Measurements from ENCODE around the gene APEH.

Gene APEH

DNA sequence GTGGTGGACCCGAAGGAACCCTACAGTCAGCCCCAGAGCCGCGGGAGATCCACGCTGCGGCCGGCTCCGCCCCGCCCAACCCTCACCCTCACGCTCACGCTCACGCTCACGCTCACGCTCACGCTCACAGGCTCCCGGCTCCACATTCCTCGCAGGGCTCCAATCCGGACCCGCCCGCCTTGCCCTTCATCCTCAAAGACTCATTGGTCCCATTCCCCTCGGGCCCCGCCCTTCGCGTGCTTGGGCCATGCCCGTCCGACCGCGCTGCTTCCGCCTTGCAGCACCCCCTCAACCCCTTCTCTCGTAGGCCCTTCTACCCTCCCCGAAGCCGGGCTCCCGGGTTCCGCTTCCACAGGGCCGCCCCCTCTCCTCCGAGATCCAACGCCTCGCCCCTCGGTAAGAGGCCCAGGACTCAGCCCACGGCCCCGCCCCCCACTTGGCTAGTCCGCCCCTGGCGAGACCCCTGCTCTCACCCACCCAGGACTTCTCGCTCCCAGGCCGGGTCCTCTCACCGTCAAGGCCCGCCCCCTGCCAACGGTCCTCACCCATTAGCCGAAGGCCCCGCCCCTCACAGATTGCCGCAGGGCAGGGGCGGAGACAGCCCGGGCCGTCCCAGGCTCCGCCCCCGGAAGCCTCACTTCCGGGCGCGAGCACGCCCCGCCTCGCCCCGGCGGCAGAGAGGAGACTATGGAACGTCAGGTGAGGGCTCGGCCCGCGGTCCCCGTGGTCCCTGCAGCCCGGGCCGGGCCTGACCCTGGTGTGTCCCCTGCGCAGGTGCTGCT, at the start of gene APEH:
TSS of gene APEH (plus strand) at position 637 of the 782 bp plus-strand sequence. CDS start at position 688, 51 bp downstream.
- DNase-seq (ENCODE audit: low read depth in 2 of 3, low spot score in 1 of 3), result peak; percentile 96 to 99 (median 99)

DNA sequence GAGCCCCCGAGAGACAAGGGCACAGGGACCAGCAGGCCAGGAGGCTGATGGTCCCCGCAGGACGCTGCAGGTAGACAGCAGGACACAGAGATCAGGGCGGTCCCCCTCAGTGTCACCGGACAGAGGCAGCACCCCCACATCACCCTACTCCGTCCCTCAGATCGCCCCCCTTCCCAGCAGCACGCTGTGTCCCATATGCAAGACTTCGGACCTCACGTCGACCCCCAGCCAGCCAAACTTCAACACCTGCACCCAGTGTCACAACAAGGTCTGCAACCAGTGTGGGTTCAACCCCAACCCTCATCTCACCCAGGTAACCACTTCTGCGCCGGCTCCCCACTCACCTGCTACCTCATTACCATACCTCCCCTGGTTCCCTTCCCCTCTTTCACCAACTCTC, 49.1 kb upstream of the APEH start:
- DNase-seq (ENCODE audit: low read depth in 2 of 3, low spot score in 1 of 3), result no peak

DNA sequence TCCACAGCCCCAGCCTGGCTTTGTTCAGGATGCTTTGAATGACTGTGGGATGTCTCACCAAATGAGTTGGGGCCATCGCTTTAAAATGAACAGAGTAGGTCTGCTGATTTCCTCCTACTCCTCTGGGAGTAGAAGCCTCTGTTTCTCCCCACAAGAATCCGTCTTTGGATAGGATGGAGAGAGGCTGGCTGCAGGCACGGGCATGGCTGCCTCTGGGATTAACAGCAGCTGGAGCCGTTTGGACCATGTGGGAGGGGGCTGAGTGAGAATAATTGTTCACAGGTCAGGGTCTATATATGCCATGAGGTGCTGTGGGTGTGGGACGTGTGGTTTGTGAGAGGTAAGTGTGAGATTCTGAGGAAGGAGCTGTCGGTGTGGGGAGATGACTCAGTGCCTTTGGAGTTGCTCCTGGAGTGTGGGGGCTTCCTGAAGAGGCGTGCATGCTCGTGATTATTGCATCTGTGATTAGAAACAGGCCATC, 48.0 kb upstream of the APEH start:
- DNase-seq (ENCODE audit: low read depth in 2 of 3, low spot score in 1 of 3), result no peak

GRCh38 chr3:49626796-49627195, 47.4 kb upstream of the APEH start:
- no peak for DNase-seq (ENCODE audit: low read depth in 2 of 3, low spot score in 1 of 3)

DNA sequence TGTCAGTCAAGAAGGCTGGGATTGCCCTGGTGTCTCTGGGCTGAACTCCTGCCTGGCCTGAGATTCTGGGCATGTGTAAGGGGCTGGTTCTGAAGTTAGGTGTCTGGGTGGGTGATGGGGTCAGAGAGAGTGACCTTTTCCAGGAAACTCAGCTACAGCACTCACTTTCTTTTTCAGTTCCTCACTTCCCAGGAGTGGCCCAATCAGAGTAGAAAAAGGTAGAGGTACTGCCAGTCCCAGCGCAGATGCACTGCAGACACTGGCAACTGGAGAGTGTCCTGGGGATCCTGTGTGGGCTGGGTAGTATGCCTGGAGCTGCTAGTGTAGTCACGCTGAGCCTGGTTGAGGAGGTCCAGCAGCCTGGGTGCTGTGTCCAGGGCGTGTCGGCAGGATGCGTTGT, 46.5 kb upstream of the APEH start:
- DNase-seq (ENCODE audit: low read depth in 2 of 3, low spot score in 1 of 3), result no peak

DNA sequence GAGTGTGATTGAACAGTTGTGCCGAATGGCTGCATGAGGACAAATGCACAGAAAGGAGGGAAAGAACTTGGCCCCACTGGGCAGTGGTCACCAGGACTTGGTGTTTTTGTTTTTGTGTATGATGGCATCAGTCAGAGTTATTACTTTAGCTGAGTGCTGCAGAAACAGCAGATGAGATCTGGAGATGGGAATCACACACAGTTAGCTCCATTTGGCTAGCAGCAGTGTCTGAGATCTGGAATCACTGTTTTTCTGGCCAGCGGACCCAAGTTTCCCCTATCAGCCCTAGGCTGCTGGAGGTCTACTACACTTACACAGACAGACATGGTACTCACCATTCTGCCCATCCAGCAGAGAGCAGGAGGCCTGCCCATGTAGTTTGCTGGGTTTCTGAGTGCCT, 45.9 kb upstream of the APEH start:
- DNase-seq (ENCODE audit: low read depth in 2 of 3, low spot score in 1 of 3), result no peak

GRCh38 chr3:49629451-49629850, 44.7 kb upstream of the APEH start:
- DNase-seq (ENCODE audit: low read depth in 2 of 3, low spot score in 1 of 3), result no peak

GRCh38 chr3:49629866-49630265, 44.3 kb upstream of the APEH start:
- DNase-seq (ENCODE audit: low read depth in 2 of 3, low spot score in 1 of 3), result no peak

DNA sequence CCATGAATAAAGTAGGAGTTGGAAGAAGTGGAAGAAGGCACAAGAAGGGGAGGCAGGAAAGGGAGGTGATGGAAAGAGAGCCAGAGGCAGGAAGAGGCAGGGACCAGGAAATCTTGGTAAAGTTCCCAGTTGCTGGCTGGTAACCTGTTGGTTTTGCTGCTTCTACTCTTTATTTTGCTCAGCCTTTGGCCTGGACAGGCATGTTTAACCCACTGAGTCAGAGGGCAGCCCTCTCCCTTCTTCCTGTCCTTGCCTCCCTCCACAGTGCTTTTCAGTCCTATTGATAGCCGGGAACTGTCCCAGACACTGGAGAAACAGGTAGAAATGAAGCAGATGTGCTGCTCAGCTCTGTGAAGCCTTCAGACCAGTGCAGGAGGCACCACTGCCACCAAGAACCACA, 43.4 kb upstream of the APEH start:
- no peak for DNase-seq (ENCODE audit: low read depth in 2 of 3, low spot score in 1 of 3)

GRCh38 chr3:49634736-49635135, 39.4 kb upstream of the APEH start:
- no peak for DNase-seq (ENCODE audit: low read depth in 2 of 3, low spot score in 1 of 3)

- DNase-seq (ENCODE audit: low read depth in 2 of 3, low spot score in 1 of 3), result no peak
Observed at GRCh38 chr3:49636883-49637609, 37.1 kb upstream of the APEH start.

DNA sequence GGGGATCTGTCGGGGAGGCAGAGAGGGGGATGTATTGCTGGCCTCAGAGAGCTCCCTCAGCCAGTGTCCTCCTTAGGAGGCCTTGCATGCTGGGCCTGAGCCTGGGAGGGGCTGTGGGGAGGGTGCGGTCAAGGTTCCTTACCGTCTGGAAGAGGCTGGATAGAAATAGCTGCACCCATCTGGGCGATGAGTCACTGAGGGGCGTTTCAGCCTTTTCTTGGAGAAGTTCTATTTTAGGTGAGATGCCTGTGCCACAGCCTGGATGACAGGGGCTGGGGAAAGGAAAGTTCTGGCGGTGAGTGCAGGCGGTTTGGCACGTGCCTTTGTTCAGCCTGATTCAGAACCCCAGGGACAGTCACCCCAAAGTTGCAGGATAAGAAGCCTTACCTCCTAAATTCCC, 35.7 kb upstream of the APEH start:
- DNase-seq (ENCODE audit: low read depth in 2 of 3, low spot score in 1 of 3), result no peak

GRCh38 chr3:49639551-49639950, 34.6 kb upstream of the APEH start:
- no peak for DNase-seq (ENCODE audit: low read depth in 2 of 3, low spot score in 1 of 3)

DNA sequence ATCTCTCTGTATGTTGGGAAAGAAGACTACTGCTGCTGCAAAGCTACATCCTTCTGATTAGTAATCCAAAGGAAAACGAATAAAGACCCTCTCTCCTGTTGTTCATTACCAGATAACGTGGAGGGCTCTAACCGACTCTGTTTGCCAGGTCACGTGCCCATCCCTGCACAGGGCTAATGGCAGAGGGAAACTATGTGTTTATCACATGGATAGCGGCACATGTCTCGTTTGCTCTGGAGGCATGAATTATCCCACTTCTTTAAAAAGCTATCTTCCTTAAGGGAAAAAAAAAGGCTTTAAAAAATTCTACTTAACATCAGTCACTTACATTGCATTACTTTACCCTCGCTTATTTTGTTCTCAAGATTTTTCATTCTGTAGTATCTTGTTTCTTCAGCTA, 32.9 kb upstream of the APEH start:
- DNase-seq (ENCODE audit: low read depth in 2 of 3, low spot score in 1 of 3), result no peak

GRCh38 chr3:49641921-49642707, 32.0 kb upstream of the APEH start:
- DNase-seq (ENCODE audit: low read depth in 2 of 3, low spot score in 1 of 3), result no peak

GRCh38 chr3:49642708-49643145, 31.4 kb upstream of the APEH start:
- no peak for DNase-seq (ENCODE audit: low read depth in 2 of 3, low spot score in 1 of 3)

- DNase-seq (ENCODE audit: low read depth in 2 of 3, low spot score in 1 of 3), result no peak
Observed at GRCh38 chr3:49644684-49645083, 29.5 kb upstream of the APEH start.

DNA sequence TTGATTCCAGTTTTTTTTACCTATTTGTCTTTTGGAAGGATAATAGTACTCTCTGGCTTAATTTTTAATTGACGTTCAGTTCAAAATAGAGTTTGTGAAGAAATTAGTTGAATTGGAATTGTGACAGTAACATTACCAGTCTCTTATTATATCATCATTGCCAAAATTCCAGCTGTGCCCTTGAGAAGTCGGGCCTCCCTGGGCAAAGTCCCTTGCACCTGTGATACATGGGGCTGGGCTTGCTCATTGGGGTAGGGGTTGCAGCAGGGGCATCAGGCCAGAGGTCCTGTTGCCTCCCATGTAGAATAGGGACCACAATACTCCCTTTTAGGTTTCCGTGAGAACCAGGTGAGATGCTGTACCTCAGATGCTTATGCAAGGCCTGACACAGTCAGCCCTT, 27.9 kb upstream of the APEH start:
- DNase-seq (ENCODE audit: low read depth in 2 of 3, low spot score in 1 of 3), result no peak

- no peak for DNase-seq (ENCODE audit: low read depth in 2 of 3, low spot score in 1 of 3)
Observed at GRCh38 chr3:49647741-49648140, 26.4 kb upstream of the APEH start.

GRCh38 chr3:49648354-49649019, 25.7 kb upstream of the APEH start:
- no peak for DNase-seq (ENCODE audit: low read depth in 2 of 3, low spot score in 1 of 3)

GRCh38 chr3:49649576-49649975, 24.6 kb upstream of the APEH start:
- DNase-seq (ENCODE audit: low read depth in 2 of 3, low spot score in 1 of 3), result no peak

All from stimulated activated CD4-positive, alpha-beta T cell treated with anti-CD3 and anti-CD28 coated beads, Interleukin-12 subunit alpha, Interleukin-12 subunit beta, amount 100 ng/mL, for 48 hours (primary cell).